Kidney epithelial cell (primary cell): ENCODE data around the gene FARP1. TPM values are rescaled to one million over a fixed set of nuclear protein-coding genes. Genes with fewer than 3 reads are reported as not detected.

Experiments used
- DNase-seq: peaks from one replicate; pipeline ENCODE4 v3.0.0-alpha.2; 2010; ENCODE audit warnings: low read depth
- H3K27me3 ChIP-seq: 2 replicates; pipeline ENCODE4 v1.6.0; 2011; ENCODE audit warnings: low read length; ENCODE audit not compliant: control insufficient read depth, insufficient read depth
- H3K36me3 ChIP-seq: 2 replicates; pipeline ENCODE4 v1.5.1; 2011; ENCODE audit warnings: low read length; ENCODE audit not compliant: control insufficient read depth, insufficient read depth
- H3K4me3 ChIP-seq: 2 replicates; pipeline ENCODE4 v1.5.1; 2011; ENCODE audit warnings: low read depth, mild to moderate bottlenecking, control low read depth, low read length
- CTCF ChIP-seq: IDR thresholded peaks from 2 replicates; pipeline ENCODE4 v1.5.1; 2011; ENCODE audit warnings: mild to moderate bottlenecking, moderate library complexity, low read length, control low read depth, inconsistent platforms; ENCODE audit not compliant: insufficient read depth, poor library complexity, severe bottlenecking
- total RNA-seq: library from RNA; depleted of rRNA; stranded (reverse); fragments of >200 nt; gene quantifications from 2 replicates; pipeline ENCODE4 v1.2.3, GENCODE V29; 2015

Gene FARP1
- total RNA-seq, 1 donor from 2014 or later: 135 TPM

GRCh38 chr13:98297745-98298144 is 154.9 kb downstream of the FARP1 start:
- Histone ChIP-seq H3K27me3 (no peaks in the 10 kb centered on the region), H3K36me3 (no peaks in the 10 kb centered on the region), H3K4me3 (no peak overlapping the region)
- no peak for DNase-seq
- TF ChIP-seq CTCF: no peak

GRCh38 chr13:98298599-98298998 is 155.7 kb downstream of the FARP1 start:
- Histone ChIP-seq H3K27me3 (no peaks in the 10 kb centered on the region), H3K36me3 (no peaks in the 10 kb centered on the region), H3K4me3 (no peak overlapping the region)
- TF ChIP-seq CTCF: no peak
- DNase-seq: no peak

- no peaks in the 10 kb centered on the region for H3K27me3 ChIP-seq
- TF ChIP-seq CTCF: no peak
- no peak for DNase-seq
- no peak overlapping the region for H3K4me3 ChIP-seq
- no peaks in the 10 kb centered on the region for H3K36me3 ChIP-seq
These were observed 156.5 kb downstream of the FARP1 start for GRCh38 chr13:98299235-98299965.

- Histone ChIP-seq H3K27me3 (no peaks in the 10 kb centered on the region), H3K4me3 (no peak overlapping the region), H3K36me3 (no peaks in the 10 kb centered on the region)
- no peak for DNase-seq
- TF ChIP-seq CTCF: no peak
These were observed 157.1 kb downstream of the FARP1 start for GRCh38 chr13:98299966-98300350.

GRCh38 chr13:98300956-98301641 is 158.2 kb downstream of the FARP1 start:
- H3K36me3 ChIP-seq: no peaks in the 10 kb centered on the region
- H3K4me3 ChIP-seq: no peak overlapping the region
- no peak for DNase-seq
- no peak for TF ChIP-seq CTCF
- H3K27me3 ChIP-seq: no peaks in the 10 kb centered on the region

GRCh38 chr13:98301721-98302120 is 158.8 kb downstream of the FARP1 start:
- Histone ChIP-seq H3K36me3 (no peaks in the 10 kb centered on the region), H3K4me3 (no peak overlapping the region), H3K27me3 (no peaks in the 10 kb centered on the region)
- no peak for DNase-seq
- TF ChIP-seq CTCF: no peak
